Measurements from ENCODE around the gene TRMU. TPM values are rescaled to one million over a fixed set of nuclear protein-coding genes. Genes with fewer than 3 reads are reported as not detected.
"Not testable (repeated sequence)": the region's sequence is repeated elsewhere in the genome, so short reads cannot be mapped to it uniquely, and the experiment has no call there.

TRMU gene
- total RNA-seq, 4 donors from 2014 or later, result 35.2 to 101 (median 83.3) TPM

DNA sequence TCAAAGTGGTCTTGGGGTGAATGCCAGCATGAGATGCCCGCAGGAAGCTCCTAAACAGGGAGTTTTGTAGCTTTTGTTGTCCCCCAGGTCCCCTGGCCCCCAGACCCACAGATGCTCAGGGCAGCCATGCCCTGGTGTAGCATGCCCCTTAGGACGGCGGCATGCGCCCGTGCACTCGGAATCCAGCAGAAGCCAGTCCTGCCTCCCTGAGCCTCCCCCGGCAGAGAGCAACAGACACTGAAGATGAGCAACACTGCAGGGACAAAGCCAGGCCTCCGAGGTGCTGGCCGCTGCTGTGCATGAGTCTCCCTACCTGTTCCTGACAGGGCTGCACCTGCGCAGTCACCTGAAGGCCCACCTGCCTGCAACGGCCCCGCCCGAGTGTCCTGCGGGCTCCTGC, 59.1 kb downstream of the TRMU start:
- Histone ChIP-seq H3K27ac (no peak overlapping the region), H3K4me1 (no peaks in the 10 kb centered on the region), H3K36me3 (no peaks in the 10 kb centered on the region), H3K4me3 (no peak overlapping the region), H3K9me3 (no peaks in the 10 kb centered on the region), H3K27me3 (no peaks in the 10 kb centered on the region)
- TF ChIP-seq, protein P1, sequence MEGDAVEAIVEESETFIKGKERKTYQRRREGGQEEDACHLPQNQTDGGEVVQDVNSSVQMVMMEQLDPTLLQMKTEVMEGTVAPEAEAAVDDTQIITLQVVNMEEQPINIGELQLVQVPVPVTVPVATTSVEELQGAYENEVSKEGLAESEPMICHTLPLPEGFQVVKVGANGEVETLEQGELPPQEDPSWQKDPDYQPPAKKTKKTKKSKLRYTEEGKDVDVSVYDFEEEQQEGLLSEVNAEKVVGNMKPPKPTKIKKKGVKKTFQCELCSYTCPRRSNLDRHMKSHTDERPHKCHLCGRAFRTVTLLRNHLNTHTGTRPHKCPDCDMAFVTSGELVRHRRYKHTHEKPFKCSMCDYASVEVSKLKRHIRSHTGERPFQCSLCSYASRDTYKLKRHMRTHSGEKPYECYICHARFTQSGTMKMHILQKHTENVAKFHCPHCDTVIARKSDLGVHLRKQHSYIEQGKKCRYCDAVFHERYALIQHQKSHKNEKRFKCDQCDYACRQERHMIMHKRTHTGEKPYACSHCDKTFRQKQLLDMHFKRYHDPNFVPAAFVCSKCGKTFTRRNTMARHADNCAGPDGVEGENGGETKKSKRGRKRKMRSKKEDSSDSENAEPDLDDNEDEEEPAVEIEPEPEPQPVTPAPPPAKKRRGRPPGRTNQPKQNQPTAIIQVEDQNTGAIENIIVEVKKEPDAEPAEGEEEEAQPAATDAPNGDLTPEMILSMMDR (IDR thresholded peaks at IDR 0.05), result no peak
- no peak for TF ChIP-seq POLR2A (IDR thresholded peaks at IDR 0.05)
- DNase-seq, result no peak

DNA sequence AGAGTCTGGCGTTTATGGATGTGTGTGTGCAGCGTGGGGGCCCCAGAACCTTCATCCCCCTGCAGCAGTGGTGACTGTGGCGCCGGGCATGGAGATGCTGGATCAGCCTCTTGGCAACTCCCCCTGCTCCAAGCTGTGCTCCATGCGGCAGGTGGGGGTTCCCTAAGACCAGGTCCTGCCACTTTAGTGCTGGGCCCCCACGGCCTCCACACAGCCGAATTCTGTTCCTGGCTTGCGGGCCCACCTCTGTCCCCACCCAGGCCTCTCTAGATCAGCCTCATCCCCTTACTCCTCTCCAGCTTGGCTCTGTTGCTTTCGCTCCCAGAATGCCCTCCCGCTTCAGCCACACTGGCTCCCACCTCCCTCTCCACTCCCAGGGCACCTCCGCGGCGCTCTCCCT, 59.6 kb downstream of the TRMU start:
- H3K27me3 ChIP-seq, result no peaks in the 10 kb centered on the region
- H3K27ac ChIP-seq, result no peak overlapping the region
- TF ChIP-seq POLR2A (IDR thresholded peaks at IDR 0.05), result no peak
- H3K4me3 ChIP-seq, result no peak overlapping the region
- no peaks in the 10 kb centered on the region for H3K9me3 ChIP-seq
- no peaks in the 10 kb centered on the region for H3K4me1 ChIP-seq
- DNase-seq, result no peak
- no peaks in the 10 kb centered on the region for H3K36me3 ChIP-seq

DNA sequence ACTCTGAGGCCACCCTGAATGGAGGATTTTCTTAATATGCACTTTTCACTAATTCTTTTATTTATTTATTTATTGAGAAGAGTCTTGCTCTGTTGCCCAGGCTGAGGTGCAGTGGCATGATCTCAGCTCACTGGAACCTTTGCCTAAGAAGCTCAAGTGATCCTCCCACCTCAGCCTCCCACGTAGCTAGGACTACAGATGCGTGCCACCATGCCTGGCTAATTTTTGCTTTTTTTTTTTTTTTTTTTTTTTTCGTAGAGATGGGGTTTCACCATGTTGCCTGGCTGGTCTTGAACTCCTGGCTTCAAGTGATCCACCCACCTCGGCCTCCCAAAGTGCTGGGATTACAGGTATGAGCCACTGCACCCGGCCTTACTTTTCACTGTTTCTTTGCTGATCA, 61.5 kb downstream of the TRMU start:
- not testable (repeated sequence) for H3K9me3 ChIP-seq, H3K27ac ChIP-seq, H3K4me3 ChIP-seq, H3K27me3 ChIP-seq, H3K36me3 ChIP-seq, DNase-seq, H3K4me1 ChIP-seq

DNA sequence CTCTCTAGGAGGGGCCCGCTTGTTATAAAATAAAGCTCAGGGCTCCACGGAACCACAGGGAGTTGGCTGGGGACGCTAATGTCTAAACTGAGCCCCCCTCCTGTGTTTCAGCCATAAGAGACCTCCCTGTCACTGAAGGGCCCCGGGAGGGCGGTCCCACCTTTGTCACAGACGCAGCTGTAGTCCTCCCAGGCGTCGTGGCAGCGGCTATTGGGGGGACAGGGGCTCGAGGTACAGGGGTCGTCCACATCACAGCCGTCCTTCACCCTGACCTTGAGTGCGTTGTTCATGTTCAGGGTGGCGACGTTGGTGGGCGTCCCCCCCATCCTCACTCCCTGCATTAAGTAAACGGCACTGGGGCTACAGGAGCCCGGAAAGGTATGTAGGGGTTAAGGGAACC, 62.0 kb downstream of the TRMU start:
- Histone ChIP-seq H3K27ac (no peak overlapping the region), H3K4me1 (no peaks in the 10 kb centered on the region), H3K9me3 (no peaks in the 10 kb centered on the region), H3K4me3 (no peak overlapping the region), H3K27me3 (no peaks in the 10 kb centered on the region), H3K36me3 (no peaks in the 10 kb centered on the region)
- no peak for DNase-seq
- TF ChIP-seq, protein P1 (IDR thresholded peaks at IDR 0.05), result no peak
- TF ChIP-seq POLR2A (IDR thresholded peaks at IDR 0.05), result no peak

DNA sequence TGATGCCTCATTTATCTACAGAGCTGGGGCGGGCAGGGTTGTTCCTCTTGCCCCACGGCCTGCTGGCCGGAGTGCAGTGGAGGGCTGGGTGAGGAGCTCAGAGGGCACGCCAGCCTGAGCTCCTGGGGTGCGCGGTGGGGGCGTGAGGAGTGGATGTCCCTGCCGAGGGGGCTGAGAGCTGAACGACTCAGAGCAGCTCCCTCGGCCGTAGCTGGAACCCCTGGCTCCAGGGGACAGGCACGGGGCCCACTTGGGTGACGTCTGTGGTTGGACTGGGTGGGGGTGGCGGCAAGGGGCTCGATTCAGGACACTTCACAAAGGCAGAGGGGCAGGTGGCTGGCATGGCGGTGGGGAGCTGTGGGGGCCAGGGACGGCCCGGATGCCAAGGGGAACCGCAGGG, 62.4 kb downstream of the TRMU start:
- no peaks in the 10 kb centered on the region for H3K9me3 ChIP-seq
- no peak overlapping the region for H3K27ac ChIP-seq
- H3K27me3 ChIP-seq, result no peaks in the 10 kb centered on the region
- DNase-seq, result no peak
- no peak for TF ChIP-seq POLR2A (IDR thresholded peaks at IDR 0.05)
- TF ChIP-seq, protein P1 (IDR thresholded peaks at IDR 0.05), result no peak
- H3K4me3 ChIP-seq, result no peak overlapping the region
- H3K4me1 ChIP-seq, result no peaks in the 10 kb centered on the region
- no peaks in the 10 kb centered on the region for H3K36me3 ChIP-seq

DNA sequence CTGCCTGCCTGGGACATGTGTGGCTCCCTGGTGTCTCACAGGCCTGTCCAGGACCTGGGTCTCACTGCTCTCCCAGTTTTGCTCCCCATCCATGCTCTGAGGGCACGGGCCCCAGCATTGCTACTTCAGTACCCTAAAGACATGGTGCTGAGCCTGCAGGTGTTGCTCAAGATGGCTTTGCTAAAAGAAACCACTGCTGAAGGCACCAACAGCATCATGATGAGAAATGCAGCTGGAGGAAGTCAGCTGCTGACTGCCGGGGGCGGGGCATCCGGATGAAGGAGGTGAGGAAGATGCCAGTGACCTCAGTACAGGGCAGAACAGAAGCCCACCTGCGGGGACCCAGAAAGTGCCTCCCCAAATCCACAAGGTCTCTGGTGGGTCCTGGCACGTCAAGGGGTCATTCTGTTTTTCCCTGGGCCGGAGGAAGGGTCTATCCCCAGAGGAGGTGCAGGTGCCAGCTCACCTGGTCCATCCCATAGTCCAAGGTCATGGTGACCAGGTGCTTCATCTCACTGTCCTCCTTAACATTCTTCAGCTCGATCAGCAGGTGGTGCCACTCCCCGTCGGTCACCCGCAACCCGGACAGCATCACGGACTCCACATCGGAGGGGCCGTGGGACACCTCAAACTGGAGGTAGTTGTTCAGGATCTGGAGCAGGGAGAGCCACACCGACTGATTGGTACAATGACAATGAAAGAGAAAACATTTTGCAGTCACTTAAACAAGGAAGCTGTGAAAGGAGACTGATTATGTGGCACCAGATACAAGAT, 63.9 kb downstream of the TRMU start:
- Histone ChIP-seq H3K27me3 (no peaks in the 10 kb centered on the region), H3K36me3 (no peaks in the 10 kb centered on the region), H3K27ac (no peak overlapping the region), H3K4me3 (no peak overlapping the region), H3K4me1 (no peaks in the 10 kb centered on the region), H3K9me3 (no peaks in the 10 kb centered on the region)
- no peak for TF ChIP-seq POLR2A (IDR thresholded peaks at IDR 0.05)
- TF ChIP-seq, protein P1 (IDR thresholded peaks at IDR 0.05), result no peak
- no peak for DNase-seq

DNA sequence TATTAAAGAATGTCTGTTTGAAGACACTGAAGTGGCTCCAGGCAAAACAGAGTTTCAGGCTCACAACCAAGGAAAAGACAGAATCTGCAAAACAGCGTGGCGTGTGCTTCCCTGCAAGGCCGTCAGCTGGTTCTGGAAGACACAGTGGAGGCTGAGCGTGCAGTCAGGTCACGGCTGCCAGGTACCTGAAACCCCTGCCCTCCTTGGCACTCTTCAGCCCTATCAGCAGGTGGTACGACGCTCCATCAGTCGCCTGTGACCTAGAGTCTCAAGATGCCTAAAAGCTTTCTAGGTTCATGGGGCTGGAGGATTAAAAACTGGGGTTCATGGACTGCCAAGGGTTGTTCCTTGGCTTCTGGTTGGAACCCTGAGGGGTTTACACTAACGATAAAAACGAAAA, 65.9 kb downstream of the TRMU start:
- Histone ChIP-seq H3K4me1 (no peaks in the 10 kb centered on the region), H3K27me3 (no peaks in the 10 kb centered on the region), H3K9me3 (no peaks in the 10 kb centered on the region), H3K27ac (no peak overlapping the region), H3K36me3 (no peaks in the 10 kb centered on the region), H3K4me3 (no peak overlapping the region)
- DNase-seq, result no peak
- TF ChIP-seq, protein P1 (IDR thresholded peaks at IDR 0.05), result no peak
- TF ChIP-seq POLR2A (IDR thresholded peaks at IDR 0.05), result no peak
